ENCODE results near the gene KRT85.

The KRT85 gene

DNA sequence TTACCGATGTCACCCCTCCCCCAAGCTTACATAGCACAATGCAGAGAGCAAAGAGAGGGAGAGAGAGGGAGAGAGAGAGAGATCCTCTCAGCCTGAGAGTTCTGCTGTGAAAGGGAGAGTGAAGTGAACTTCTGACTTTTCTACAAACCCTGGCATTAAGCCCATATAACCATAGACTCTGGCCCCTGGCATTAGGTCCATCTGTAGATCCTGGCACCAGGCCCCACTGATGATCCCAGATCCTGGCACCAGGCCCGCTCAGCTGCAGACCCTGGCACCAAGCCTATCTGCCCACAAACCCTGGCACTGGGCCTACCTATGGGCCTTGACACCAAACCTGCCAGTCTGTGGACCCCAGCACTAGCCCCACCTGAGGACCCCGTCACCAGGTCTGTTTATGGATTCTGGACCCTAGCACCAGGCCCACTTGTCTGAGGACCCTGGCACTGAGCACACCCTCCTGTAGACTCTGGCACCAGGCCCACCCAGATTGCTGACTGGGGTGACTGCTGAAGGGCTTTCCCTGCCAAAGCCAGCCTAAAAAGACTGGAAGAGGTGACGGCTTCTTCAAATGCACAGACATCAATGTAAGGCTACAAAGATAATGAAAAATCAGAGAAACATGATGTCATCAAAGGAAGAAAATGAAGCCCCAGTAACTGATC, 31.6 kb downstream of the KRT85 start:
- TF ChIP-seq, protein P1, sequence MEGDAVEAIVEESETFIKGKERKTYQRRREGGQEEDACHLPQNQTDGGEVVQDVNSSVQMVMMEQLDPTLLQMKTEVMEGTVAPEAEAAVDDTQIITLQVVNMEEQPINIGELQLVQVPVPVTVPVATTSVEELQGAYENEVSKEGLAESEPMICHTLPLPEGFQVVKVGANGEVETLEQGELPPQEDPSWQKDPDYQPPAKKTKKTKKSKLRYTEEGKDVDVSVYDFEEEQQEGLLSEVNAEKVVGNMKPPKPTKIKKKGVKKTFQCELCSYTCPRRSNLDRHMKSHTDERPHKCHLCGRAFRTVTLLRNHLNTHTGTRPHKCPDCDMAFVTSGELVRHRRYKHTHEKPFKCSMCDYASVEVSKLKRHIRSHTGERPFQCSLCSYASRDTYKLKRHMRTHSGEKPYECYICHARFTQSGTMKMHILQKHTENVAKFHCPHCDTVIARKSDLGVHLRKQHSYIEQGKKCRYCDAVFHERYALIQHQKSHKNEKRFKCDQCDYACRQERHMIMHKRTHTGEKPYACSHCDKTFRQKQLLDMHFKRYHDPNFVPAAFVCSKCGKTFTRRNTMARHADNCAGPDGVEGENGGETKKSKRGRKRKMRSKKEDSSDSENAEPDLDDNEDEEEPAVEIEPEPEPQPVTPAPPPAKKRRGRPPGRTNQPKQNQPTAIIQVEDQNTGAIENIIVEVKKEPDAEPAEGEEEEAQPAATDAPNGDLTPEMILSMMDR (conservative IDR thresholded peaks at IDR 0.05) = no peak
- H3K27ac ChIP-seq = peak overlapping the region; percentile 22; the same call in 1 of the 2 replicates

GRCh38 chr12:52334185-52334584, 33.1 kb downstream of the KRT85 start:
- TF ChIP-seq, protein P1 (conservative IDR thresholded peaks at IDR 0.05) = no peak
- H3K27ac ChIP-seq = no peak overlapping the region

- H3K27ac ChIP-seq = peak overlapping the region; percentile 9
Measured at GRCh38 chr12:52333321-52333720, 34.0 kb downstream of the KRT85 start.

GRCh38 chr12:52332381-52332780, 34.9 kb downstream of the KRT85 start:
- peak overlapping the region; percentile 9 for H3K27ac ChIP-seq
- TF ChIP-seq, protein P1 (conservative IDR thresholded peaks at IDR 0.05) = no peak

More at GRCh38 chr12:52333321-52333720, 34.0 kb downstream of the KRT85 start:
- TF ChIP-seq, protein P1 (conservative IDR thresholded peaks at IDR 0.05) = no peak

DNA sequence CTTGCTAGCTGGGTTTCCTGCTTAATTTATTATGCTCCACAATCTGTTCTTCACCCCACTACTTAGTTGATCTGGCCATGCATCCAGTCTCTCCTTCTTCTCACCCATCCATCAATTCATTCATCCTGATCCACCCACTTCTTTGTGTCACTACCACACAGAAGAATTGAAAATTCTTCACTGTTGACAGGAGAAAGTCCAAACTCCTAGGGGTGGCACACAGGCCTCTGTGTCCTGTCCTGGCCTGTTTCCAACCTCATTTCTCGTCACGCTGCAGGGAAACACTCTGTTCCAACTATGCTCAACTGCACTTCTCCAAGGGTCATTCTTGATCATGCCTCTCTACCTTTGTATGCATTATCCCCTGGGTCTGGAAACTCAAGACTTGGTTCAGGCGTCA, 35.4 kb downstream of the KRT85 start:
- TF ChIP-seq, protein P1 (conservative IDR thresholded peaks at IDR 0.05) = no peak
- H3K27ac ChIP-seq = no peak overlapping the region

DNA sequence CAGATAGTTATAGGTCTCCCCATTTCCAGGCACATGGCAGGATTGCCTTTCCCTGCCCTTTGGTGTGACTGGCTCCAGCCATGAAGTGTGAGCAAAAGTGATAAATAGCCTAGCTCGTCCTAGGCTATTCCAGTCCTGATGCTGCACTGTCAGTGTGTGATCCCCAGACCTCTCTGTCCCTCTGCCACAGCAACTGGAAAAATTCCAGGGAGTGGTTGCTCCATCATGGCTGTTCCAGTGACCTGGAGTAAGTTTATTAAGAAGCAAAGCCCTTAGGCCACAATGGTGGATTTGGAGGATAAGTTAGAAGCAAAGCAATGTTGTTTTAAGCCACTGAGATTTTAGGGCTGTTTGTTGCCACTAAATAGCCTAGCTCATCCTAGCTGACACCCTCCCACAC, 36.2 kb downstream of the KRT85 start:
- TF ChIP-seq, protein P1 (conservative IDR thresholded peaks at IDR 0.05) = no peak
- H3K27ac ChIP-seq = no peak overlapping the region

GRCh38 chr12:52327830-52328500, 39.3 kb downstream of the KRT85 start:
- no peak overlapping the region for H3K27ac ChIP-seq
- TF ChIP-seq, protein P1 (conservative IDR thresholded peaks at IDR 0.05) = no peak; the same call in none of the 2 replicates

Data from VCaP (cell line).